ENCODE results near the gene LRP5. TPM values are rescaled to one million over a fixed set of nuclear protein-coding genes. Genes with fewer than 3 reads are reported as not detected.

Gene LRP5
- total and polyA plus RNA-seq, 9 of the 15 experiments (the other 6 are each of a cell fraction or from before 2014, with no cell fraction given) = 0.48 to 44.2 (median 13.5) TPM

- TF ChIP-seq MNT (conservative IDR thresholded peaks at IDR 0.05) (peak; percentile 44 to 58; a peak in 2 of 4 replicates), ZNF561 (CRISPR knock-in tag; conservative IDR thresholded peaks at IDR 0.05) (no peak), ZNF696 (CRISPR knock-in tag; conservative IDR thresholded peaks at IDR 0.05) (no peak), KDM5B (IDR thresholded peaks at IDR 0.05; ENCODE audit: insufficient replicate concordance, low read depth, low read length) (peak; percentile 12), NFYB (IDR thresholded peaks at IDR 0.05; ENCODE audit: extremely low read depth, insufficient read length) (peak; percentile 86), ZBTB33 (CRISPR knock-in tag; IDR thresholded peaks at IDR 0.05) (no peak), CCNT2 (IDR thresholded peaks at IDR 0.05; ENCODE audit: borderline replicate concordance, extremely low read depth, insufficient read length, low read depth, low read length) (no peak), ZNF436 (CRISPR knock-in tag; IDR thresholded peaks at IDR 0.05) (peak; percentile 75; the same call in 1 of the 2 replicates), POLR2AphosphoS5 (IDR thresholded peaks at IDR 0.05; ENCODE audit: control insufficient read depth, insufficient read depth, low read depth, low read length) (no peak; the same call in 1 of the 2 replicates), ZNF57 (CRISPR knock-in tag; IDR thresholded peaks at IDR 0.05) (no peak), MTA2 (IDR thresholded peaks at IDR 0.05; ENCODE audit: low read depth) (peak; percentile 40), ZBTB34 (CRISPR knock-in tag; IDR thresholded peaks at IDR 0.05) (no peak), UBTF (IDR thresholded peaks at IDR 0.05; ENCODE audit: borderline replicate concordance in 1 of 2, low read depth in 2 of 2, low read length in 2 of 2) (0 out of 4 replicates have a peak, but pooled peaks of 1 of the 2 experiments have one; percentile 19), MITF (IDR thresholded peaks at IDR 0.05) (no peak; the same call in 1 of the 2 replicates), PREB (CRISPR knock-in tag; IDR thresholded peaks at IDR 0.05) (no peak)
Measured at GRCh38 chr11:68459886-68460740, 147.7 kb downstream of the LRP5 start (continued).

Data from K562 (cell line).